Amniotic epithelial cell (primary cell): ENCODE data around the gene CDH23.

Source experiments
- DNase-seq: peaks from one replicate; pipeline ENCODE4 v3.0.0-alpha.2; 2010; ENCODE audit warnings: low read depth

CDH23 gene

DNA sequence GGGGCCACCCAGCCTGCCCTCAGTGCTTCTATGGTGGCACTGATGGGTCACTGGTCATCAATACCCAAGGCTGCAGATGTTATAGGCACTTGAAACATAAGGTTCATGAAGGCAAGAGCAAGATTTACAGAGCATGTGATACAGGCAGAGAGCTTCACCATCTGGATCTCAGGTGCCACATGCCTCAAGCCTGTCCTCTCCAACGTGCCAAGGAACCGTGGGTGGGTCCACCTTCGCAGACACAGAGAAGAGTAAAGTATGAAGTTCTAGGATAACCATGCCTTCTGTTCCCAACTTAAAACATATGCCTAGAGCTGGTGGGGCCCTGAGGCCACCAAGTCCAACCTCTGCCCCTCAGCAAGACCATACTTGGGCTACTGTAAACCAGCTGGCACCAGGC, 26.7 kb upstream of the CDH23 start:
- no peak for DNase-seq

DNA sequence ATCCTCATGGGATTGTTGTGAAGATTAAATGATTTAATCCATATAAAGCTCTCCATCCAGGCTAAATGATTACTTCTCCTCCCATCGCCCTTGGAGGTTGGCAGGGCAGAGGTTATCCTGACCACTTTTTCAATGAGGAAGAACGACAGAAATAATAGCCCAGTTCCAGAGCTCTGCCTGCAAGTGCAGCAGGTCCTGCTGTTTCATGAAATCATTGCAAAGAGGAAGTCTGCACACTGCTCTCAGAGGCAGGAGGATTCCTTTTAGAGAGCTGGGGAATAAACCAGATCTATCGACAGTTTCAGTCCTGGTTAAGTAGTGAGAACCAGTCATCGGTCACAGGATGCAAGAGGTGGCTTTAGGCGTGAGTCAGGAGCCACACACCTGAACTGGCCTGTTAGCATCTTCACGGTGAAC, 25.0 kb upstream of the CDH23 start:
- DNase-seq = no peak

DNA sequence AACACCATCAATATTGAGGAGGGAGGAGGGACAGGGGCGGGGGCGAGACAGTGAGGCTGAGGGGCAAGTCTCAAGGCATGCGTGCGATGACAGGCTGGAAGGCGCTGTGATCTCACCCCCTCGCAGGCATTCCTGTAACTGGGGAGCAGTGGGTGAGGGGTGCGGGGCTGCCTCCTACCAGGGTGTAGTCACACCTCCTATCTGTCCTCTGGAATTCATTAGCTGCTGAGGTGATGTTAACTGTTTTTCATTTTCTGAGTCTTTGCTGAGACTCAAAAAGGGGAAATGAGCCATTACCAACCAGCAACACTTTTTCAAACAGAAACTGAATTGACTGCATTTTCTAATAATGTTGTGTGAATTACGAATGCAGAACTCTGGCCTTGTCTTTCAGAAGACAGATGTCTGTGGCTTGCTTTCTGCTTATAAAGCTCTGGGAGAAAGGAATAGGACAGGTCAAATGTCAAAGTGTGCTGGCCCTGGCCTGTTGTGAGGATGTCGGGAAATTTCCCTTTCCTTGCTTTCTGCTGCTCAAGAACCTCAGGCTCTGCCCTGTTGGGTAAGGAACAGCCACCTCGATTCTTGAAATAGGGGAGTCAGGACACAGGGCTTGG, 23.7 kb upstream of the CDH23 start:
- no peak for DNase-seq

DNA sequence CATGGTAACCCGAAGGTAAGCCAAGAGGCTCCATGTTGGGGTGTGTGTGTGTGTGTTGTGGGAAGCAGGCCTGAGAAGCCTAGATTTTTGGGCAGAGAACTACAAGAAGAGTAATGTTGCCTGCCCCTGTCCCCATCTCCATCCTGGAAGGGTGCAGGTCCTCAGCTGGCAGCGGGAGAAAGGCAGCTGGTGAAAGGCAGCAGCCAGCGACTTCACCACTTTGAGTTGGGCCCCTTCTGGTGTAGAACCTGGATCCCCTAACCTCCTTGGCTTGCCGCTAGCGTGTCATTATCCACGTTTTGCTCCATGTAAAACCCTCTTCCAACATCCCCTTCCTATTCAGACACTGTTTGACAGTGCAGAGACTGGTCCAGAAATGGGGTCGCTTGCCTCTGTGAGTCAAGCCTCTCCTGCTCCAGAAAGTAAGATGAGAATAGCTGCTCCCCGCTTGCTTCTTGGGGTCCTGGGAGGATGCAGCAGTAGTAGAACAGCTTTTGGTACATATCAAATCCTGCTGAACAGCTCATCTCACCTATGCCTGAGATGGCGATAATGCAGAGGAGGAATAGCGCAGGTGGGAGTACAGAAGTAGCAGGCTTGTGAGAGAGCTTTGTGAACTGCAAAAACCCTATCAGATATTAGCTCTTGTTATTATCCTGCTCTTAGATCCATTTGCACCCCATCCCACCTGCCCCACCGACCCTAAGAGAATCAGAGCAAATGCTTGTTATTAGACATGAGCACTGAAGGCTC, 22.1 kb upstream of the CDH23 start:
- DNase-seq = no peak

DNA sequence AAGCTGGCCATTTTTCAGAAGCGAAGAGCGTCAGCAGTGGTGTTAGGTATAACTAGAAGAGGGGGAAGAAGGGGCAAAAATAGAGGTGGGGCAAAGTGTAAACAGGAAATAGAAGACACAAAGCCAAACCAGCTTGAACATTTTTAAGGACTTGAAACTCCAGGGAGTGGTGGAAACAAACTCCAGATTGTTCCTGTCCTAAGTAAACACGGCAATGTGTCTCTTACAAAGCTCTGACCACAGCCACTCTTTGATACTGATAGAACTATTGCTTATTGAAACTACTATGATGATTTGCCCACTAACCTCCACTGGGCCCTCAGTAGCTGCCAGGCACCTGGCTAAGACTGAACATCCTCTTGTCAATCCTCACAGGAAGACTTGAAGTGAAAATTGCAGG, 20.8 kb upstream of the CDH23 start:
- DNase-seq = no peak

DNA sequence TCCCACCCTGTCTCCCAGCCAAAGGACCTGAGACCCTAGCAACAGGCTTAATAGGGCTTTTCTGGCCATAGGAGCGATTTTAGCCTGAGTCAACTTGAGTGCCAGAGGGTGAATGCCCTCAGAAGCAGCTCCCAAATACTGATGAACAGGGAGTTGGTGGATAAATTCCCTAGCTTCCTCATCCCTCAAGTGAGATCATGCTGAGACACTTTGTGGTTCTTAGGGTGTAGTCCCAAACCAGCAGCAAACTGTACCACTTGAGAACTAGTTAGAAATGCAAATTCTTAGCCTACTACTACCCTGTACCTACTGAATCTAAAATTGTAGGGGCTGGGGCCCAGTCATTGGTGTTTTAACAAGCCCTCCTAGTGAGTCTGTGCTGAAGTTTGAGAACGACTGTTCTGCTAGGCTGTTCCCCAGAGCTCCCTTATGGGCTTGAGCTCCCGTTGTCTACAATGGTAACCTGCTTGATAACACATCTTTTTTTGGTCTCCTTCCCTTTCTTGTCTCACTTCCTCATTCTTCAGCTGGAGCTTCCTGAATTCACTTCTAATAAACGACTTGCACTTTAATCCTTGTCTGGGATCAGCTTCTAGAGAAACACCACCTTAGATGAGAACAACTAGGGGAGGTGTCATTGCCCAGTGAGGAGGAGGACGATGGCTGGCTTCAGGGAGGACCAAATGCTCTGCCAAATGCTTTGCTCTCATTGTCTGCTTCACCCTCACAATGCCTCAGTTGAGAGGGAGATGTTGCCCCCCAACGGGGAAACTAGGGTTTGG, 18.2 kb upstream of the CDH23 start:
- DNase-seq = no peak

DNA sequence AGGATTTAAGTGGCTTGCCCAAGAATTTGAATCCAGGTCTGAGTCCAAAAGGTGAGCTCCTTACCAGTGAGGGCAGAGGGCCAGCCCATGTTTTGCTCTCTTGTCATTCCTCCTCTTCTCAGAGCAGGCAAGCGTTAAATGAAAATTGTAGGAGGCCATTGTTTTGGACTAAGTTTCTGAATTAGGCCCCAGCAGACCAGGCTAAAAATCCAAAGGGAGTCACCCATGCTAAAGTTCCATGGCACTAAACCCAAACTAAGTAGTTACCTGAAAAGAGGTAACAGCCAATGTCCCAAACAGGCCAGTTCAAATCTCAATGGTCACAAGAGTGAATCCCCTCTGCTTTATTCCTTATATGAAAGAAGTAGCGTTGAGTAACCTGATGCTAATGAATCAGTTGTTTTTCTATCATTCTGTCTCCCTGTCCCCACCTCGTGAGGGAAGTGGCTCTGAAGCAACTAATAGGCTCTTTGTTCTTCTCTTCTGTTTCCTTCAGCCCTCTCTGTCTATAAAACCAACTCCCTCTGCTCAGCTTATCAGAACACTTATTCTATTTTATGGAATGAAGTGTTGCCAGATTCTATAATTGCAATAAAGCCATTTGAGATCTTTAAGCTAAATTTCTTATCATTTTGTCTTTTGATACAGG, 17.5 kb upstream of the CDH23 start:
- DNase-seq = no peak

DNA sequence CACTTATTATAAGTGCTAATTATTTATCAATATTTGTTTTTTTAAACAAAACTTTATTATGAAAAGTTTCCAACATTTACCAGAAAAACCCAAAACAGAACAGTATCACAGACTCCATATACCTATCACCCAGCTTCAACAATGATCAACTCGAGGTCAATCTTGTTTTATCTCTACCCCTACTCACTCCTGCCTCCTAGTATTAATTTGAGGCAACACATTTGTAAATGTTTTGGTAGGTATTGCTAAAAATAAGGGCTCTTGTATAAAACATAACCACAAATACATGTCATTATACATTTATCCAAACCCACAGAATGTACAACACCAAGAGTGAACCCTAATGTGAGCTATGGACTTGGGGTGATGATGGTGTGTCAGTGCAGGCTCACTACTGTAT, 15.9 kb upstream of the CDH23 start:
- DNase-seq = no peak

DNA sequence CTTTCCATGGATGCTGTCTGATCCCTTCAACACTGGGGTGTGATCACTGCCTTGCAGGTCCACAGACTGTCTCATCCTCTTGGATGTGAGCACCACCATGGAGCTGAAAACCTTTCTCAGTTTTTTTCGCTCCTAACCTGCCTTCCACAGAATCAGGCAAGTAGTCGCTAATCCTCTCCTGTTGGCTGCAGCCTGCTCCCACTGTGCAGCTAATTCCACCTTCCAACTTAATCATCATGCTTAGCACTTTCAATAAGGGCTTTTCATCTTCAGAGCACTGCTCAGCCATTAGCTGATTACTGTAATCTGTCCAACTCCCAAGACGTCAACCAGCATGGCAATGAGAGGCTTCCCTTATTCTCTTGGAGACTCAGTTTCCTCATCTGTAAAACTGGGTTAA, 15.1 kb upstream of the CDH23 start:
- no peak for DNase-seq

DNA sequence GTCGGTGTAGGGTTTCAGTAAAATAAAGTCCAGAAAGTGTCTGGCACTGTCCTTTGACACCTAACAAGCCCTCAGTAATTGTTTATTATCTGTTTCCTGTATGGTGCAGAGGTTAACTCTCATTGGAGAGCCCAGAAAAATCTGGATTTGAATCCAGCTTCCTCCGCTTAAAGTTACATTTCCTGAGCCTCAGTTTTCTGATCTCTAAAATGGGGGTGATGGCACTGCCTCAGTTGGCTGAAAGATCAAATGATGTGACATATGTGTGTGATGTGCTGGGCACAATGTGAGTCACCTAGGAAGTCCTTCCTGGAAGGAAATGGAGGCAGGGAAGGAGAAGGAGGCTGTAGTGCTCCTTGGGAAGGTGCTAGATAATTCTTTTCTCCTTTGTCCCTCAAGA, 14.7 kb upstream of the CDH23 start:
- DNase-seq = no peak

DNA sequence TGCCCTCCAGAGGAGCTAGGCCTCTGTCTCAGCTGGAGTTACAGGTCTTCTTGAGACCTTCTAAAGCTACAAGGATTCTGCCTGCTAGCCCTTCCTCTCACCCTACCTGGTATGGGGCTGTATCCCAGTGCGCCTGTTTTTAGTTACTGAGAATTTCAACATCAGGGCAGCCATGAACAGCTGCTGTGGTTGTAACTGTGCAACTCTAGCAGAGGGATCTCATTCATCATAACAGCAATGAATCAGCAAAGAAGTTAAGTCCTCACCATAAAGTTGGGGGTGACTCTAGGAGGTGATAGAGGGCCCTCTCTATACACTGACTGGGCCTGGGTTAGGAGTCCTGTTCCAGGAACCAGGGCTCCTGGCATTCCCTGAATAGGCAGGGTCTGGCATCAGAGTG, 14.0 kb upstream of the CDH23 start:
- DNase-seq = peak; percentile 76

DNA sequence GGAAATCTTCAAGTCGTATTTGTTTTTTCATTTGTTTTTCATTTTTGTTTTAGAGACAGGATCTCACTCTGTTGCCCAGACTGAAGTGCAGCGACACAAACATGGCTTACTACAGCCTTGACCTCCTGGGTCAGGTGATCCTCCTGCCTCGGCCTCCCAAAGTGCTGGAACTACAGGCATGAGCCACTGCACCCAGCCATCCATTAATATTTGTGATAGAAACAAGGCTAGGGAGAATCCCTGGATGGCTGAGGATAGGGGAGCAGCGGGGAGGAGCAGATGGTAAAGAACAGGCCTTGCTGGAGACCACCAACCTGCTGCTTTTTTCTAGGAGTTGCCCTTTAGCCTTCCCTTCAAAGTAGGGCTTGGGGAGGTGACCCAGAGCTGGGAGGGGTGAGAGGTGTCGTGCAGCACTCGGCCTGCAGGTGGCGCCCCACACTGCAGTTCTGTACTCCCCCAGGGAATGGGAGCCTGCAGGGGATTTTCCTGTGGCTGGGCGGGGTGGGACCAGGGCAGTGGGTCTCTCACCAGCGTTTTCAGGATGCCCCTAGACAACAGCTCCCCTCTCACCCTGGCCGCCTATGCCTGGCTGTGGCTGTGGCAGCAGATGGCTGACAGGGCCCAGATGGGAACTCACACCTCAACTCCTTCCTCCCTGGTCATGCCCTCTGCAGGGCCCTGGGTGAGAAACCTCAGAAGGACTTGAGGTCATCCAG, 12.6 kb upstream of the CDH23 start:
- DNase-seq = peak; percentile 24

DNA sequence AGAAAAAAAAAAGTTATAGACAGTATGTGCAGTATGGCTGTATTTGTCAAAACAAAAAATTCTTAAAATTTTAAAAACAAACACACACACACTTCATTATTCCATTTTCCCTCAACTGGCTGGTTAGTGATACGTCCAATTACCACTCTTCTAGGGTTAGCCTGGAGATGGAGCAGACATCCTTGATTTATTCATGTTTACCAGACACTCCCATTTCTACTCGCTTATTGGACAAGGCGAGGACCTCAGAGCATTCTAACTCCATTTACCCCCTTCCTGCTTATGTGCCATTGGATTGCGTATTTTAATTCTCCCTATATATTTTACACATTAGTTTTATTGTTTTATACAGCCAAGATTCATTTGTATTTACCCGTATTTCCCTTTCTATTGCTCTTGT, 8.5 kb upstream of the CDH23 start:
- DNase-seq = no peak

DNA sequence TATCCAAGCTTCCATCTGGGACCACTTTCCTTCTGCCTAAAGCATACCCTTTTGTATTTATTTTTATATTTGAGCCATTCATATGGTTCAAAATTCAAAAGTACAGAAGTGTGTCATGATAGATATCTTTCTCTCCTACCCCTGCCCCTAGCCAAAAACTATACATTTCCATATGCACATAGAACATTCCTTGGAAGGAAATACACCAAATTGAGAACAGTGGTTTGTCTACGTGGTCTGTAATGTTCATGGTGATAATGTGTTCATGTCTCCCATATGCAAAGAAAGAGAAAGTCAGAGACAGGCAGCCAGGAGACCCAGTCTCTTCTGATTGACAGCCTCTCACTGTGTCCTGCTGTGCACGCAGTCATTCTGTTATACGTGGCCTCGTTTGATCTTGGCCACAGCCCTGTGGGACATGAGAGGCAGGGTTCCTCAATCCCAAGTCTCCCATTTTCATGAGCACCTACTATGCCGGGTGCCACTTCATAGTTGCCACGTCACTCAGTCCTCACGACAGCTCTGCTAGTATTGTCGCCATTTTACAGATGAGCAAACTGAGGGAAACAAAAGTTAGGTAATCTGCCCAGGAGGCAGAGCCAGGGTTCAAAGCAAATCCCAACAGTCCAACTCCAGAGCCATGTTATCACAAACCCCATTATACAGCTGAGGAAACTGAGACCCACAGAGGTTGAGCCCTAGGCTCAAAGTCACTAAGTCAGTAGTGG, 8.0 kb upstream of the CDH23 start:
- no peak for DNase-seq

DNA sequence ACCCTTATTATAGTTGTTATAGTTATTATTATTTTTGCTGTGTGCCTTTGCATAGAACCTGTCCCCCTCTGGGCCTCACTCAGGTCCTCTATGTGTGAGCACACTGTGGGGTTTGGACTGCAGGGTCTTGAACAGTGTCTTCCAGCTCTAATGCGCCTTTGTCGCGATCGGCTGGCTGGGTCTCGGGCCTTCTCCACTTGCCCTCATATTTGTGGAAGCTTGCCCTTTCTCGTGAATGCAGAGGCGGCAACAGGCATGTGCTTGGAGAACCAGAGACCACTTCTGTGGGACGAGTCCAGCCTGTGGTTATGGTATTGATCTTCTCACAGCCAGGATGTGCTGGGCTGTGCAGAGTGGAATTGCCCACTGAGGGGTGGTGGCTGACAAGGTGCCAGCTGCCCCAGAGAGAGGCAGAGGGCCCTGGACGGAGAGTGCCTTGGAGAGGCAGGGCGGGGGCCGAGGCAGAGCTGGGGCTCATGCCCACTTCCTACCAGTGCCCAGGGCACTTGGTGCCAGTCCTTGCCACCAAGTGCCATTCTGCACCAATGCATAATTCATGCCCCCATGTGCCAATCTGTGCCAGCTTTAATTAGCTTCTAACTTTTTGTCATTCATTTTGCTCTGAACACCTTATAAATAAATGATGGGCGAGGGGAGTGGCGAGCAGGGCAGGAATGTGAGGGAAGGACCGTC, 6.8 kb upstream of the CDH23 start:
- DNase-seq = no peak

DNA sequence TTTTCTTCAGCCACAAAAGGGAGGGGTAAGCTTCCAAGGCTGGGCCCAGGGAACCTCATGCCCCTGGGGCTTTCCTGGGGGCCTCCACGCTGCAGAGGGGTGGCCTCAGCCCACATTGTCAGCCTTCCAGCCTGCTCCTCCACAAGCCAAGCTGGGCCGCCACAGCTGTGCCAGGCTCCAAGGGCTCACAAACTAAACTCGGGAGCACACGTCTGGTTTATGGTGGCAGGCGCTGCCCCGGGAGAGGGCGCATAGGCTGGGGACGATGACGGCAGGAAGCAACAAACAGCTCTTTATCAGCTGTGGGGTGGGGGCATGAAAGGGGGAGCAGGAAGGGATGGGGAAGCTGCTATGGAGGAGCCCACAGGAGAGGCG, 6.3 kb upstream of the CDH23 start:
- no peak for DNase-seq

DNA sequence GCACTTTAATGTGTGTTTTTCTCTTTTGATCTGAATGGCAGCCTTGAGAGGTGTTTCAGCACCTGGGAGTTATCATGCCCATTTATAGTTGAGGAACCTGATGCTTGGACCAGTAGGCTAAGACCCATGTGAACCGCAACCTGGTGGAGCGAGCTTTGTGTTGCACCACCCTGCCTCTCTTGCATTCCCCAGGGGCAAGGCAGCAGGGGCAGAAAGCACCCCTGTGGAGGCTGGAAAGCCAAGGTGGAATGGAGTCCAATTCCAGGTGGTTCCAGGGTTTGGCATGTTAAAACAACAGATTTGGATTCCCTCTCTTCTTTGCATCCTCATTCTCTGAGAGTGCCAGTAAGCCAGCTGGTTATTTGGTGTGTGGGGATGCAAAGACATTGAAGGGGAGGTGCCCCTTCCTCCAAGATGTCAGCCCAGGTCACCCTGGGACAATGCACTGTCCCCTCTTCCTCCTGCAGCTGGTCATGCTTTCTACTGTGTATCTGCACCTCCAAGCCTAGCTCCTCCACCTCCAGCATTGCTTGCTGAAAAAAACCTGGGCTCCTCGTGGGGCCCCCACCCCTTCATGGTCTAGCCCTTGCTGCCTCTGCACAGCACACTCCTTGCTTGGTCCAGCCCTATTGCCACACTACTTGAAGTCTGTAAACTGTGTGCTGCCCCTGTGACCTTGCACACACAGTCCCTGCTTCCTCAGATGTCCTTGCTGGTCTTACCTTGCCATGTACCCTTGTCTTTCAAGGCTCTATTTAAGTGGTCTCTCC, 5.6 kb upstream of the CDH23 start:
- no peak for DNase-seq

DNA sequence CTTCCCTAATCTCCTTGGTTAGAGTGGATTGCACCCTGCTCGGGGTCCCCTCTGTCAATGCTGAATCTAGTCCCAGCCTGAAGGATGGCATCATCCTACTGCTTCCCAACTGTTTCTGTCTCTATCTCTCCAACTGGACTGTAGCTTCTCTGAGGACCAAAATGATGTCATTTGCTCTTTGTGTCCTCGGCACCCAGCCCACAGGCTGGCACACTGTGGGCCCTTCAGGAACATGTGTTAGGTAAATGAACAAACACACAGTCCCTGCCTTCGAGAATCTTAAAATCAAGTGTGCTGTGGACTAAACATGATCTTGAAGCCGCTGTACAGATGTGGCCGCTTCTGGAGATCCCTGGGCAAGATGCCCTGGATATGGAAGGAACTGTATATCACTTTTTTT, 5.0 kb upstream of the CDH23 start:
- DNase-seq = no peak

DNA sequence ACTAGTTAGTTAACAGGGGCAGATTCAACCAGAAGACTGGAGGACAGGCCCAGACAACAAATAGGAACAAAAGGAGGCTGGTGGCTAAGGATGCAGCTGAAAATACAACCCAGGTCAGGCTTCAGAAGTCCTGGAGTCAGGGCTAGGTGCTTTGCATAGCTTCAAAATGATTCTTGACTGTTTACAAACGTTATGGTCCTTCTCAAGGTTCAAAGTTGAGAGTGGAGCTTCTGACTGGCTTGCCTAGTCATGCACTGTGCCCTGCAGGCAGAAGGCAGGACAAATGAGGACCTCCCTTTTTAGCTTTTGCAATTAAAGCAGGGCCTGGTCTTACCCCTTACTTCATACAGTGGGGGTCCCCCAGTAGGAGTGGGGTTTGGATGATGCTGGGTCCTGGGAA, 4.4 kb upstream of the CDH23 start:
- DNase-seq = no peak
